Measurements from ENCODE around the gene SMIM12.

DNA sequence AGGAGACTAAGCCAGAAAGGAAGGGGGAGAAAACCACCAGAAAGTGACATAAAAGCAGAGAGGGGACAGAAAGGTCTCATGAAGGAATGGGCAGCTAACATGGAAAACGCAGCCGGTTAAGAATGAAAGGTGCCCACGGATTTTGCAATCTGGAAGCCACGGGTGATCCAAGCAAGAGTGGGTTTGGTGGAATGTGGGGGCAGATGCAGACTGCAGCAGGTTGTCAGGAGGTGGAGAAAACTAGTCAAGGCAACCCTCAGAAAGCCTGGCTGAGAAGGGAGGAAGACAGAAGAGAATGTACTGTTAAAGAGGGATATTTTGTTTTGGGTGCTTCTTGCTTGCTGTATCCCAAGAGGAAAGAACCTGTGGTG lies 12.6 kb upstream of the SMIM12 start:
- TF ChIP-seq, protein P1, sequence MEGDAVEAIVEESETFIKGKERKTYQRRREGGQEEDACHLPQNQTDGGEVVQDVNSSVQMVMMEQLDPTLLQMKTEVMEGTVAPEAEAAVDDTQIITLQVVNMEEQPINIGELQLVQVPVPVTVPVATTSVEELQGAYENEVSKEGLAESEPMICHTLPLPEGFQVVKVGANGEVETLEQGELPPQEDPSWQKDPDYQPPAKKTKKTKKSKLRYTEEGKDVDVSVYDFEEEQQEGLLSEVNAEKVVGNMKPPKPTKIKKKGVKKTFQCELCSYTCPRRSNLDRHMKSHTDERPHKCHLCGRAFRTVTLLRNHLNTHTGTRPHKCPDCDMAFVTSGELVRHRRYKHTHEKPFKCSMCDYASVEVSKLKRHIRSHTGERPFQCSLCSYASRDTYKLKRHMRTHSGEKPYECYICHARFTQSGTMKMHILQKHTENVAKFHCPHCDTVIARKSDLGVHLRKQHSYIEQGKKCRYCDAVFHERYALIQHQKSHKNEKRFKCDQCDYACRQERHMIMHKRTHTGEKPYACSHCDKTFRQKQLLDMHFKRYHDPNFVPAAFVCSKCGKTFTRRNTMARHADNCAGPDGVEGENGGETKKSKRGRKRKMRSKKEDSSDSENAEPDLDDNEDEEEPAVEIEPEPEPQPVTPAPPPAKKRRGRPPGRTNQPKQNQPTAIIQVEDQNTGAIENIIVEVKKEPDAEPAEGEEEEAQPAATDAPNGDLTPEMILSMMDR (IDR thresholded peaks at IDR 0.05): no peak
- TF ChIP-seq POLR2A (IDR thresholded peaks at IDR 0.05): no peak
